Chondrocyte (in vitro differentiated cells): ENCODE results near the gene OSGIN1. TPM values are rescaled to one million over a fixed set of nuclear protein-coding genes. Genes with fewer than 3 reads are reported as not detected.

Source experiments
- DNase-seq: peaks from one replicate; pipeline ENCODE4 v3.0.0; 2021; ENCODE audit warnings: mixed read lengths, low spot score
- H3K27ac Mint-ChIP-seq: one replicate; pipeline ENCODE4 v1.8.0; 2021; ENCODE audit warnings: mild to moderate bottlenecking, moderate library complexity, mixed read lengths; ENCODE audit not compliant: unreplicated experiment
- H3K27me3 Mint-ChIP-seq: 2 replicates; pipeline ENCODE4 v1.8.0; 2021; ENCODE audit warnings: low read depth, mixed read lengths
- H3K36me3 Mint-ChIP-seq: 2 replicates; pipeline ENCODE4 v1.8.0; 2021; ENCODE audit warnings: low read depth, mixed read lengths
- H3K4me1 Mint-ChIP-seq: 2 replicates; pipeline ENCODE4 v1.8.0; 2021; ENCODE audit warnings: low read depth, mild to moderate bottlenecking, mixed read lengths
- H3K4me3 Mint-ChIP-seq: one replicate; pipeline ENCODE4 v1.8.0; 2021; ENCODE audit warnings: mild to moderate bottlenecking, moderate library complexity, mixed read lengths; ENCODE audit not compliant: unreplicated experiment
- H3K9me3 Mint-ChIP-seq: 2 replicates; pipeline ENCODE4 v1.8.0; 2021; ENCODE audit warnings: low read depth, mixed read lengths
- total RNA-seq: library from RNA; stranded (reverse); gene quantifications from 3 replicates; pipeline ENCODE4 v1.2.1, GENCODE V29; 2021
- TF ChIP-seq, protein P1 (sequence below): fragments of 200-600 bp; sonication (generic); IDR thresholded peaks from 2 replicates; pipeline ENCODE4 v1.5.0; 2021; ENCODE audit warnings: antibody characterized with exemption, mild to moderate bottlenecking, moderate library complexity

The OSGIN1 gene
- total RNA-seq, 1 donor from 2014 or later = 2.5 TPM

DNA sequence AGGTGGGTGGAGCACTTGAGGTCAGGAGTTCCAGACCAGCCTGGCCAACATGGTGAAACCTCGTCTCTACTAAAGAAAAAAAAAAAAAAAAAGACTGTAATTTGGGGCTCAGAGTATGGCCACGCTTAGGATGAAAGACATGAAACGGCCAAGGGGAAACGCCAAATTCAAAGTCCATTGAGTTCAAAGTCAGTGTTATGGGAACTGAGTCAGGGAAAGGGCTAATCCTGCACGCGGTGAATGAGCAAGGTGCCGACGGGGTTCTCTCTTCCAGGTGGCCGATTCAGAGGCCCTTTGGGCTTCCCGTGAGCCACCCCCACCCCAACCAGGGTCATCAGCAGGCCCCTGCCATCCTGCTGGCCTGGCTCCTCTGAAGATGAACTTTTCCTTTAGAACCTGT, 7.5 kb upstream of the OSGIN1 start:
- no peak for DNase-seq
- H3K9me3 Mint-ChIP-seq = no peaks in the 10 kb centered on the region
- peaks cover 3% of the 10 kb centered on the region for H3K27me3 Mint-ChIP-seq
- peaks cover 3% of the 10 kb centered on the region for H3K4me1 Mint-ChIP-seq
- H3K4me3 Mint-ChIP-seq = no peak overlapping the region
- H3K36me3 Mint-ChIP-seq = no peaks in the 10 kb centered on the region
- TF ChIP-seq, protein P1, sequence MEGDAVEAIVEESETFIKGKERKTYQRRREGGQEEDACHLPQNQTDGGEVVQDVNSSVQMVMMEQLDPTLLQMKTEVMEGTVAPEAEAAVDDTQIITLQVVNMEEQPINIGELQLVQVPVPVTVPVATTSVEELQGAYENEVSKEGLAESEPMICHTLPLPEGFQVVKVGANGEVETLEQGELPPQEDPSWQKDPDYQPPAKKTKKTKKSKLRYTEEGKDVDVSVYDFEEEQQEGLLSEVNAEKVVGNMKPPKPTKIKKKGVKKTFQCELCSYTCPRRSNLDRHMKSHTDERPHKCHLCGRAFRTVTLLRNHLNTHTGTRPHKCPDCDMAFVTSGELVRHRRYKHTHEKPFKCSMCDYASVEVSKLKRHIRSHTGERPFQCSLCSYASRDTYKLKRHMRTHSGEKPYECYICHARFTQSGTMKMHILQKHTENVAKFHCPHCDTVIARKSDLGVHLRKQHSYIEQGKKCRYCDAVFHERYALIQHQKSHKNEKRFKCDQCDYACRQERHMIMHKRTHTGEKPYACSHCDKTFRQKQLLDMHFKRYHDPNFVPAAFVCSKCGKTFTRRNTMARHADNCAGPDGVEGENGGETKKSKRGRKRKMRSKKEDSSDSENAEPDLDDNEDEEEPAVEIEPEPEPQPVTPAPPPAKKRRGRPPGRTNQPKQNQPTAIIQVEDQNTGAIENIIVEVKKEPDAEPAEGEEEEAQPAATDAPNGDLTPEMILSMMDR = no peak
- H3K27ac Mint-ChIP-seq = no peak overlapping the region

DNA sequence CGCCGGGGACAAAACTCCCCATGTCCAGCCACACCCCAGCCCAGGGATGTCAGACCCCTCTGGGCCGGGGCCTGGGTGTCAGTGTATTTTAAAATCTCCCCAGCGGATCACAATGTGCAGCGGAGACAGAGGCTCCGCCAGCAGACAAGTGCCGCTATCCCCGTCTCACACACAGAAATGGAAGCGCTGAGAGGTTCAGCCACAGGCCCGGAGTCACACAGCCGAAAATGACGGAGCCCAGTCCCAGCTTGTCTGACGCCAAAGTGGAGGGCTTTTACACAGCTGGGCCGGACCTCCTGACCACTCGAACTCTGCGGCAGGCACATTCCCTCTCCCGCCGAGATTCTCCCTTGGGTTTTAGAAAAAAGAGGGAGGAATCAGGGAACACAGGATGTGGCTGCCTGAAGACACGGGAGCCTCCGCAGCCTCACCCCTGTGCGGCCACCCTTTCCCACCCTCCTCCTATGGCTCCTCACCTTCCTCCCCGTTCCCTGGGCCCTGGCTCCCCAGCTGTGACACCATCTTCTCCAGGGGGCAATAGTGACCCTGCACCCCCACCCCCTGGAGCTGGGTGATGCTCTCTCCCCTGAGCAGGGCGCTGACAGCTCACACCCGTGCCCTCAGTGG, 6.8 kb upstream of the OSGIN1 start:
- Mint-ChIP-seq H3K4me1 (peaks cover 3% of the 10 kb centered on the region), H3K27ac (no peak overlapping the region), H3K4me3 (no peak overlapping the region), H3K9me3 (no peaks in the 10 kb centered on the region), H3K36me3 (no peaks in the 10 kb centered on the region), H3K27me3 (no peaks in the 10 kb centered on the region)
- DNase-seq = no peak
- TF ChIP-seq, protein P1 = no peak

DNA sequence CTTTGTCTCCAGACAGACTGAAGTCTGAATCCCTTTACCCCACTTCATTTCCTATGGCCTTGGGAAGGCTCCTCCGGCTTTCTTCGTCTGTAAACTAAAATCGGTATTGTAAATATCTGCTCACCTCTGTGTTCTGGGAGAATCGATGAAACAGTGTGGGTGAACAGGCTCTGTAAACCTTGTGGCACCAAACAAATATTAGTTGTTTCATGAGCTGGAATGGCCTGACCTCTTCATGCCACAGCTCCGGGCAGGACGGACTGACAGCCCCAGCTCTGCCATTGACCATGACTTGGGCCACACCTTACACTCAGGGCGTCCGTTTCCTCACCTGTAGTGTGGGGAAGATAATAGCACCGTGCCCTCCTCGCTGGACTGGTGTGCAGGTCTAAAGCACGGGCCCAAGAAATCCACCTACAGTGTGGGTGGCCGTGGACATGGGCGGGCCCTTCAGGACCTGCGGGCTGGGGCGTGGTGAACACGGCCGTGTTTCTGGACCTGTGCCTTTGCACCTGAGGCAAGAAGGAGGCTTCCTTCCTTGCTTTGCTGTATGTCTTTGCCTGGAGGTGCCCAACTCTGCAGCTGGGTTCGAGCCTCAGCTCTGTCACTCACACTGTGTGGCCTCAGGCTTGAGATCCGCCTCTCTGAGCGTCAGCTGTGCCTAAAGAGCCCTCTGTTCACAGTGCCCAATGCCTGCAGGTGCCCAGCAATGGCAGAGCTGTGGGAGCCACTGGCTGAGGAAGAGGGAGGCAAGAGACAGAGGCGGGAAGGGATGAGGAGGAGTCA, 6.1 kb upstream of the OSGIN1 start:
- H3K4me1 Mint-ChIP-seq = peaks cover 3% of the 10 kb centered on the region
- TF ChIP-seq, protein P1 = no peak
- H3K36me3 Mint-ChIP-seq = no peaks in the 10 kb centered on the region
- DNase-seq = no peak
- no peaks in the 10 kb centered on the region for H3K27me3 Mint-ChIP-seq
- H3K4me3 Mint-ChIP-seq = no peak overlapping the region
- no peak overlapping the region for H3K27ac Mint-ChIP-seq
- H3K9me3 Mint-ChIP-seq = no peaks in the 10 kb centered on the region

DNA sequence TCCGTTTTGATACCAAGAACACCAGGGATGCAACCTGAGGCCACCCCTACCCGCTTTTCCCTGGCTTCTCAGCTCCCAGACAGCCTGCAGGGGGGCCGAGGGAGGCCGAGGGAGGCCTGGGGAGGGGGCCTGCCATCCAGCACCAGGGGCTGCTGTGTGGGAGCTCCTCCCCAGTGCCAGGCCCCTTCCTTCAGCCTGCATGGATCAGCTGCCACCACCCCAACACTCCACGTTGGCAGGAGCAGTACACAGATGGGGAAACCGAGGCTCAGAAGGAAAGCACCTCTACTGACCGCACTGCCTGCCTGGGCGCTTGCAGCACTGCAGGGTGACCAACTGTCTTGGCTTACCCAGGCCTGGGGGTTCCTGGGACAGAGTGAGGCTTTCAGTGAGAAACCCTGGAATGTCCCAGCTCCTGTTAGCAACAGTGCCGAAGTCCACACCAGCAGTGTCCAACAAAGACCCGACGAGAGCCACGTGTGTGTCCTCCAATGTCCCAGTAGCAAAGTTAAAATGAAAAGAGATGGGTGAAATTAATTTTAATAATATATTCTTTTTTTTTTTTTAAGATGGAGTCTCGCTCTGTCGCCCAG, 5.3 kb upstream of the OSGIN1 start:
- Mint-ChIP-seq H3K36me3 (no peaks in the 10 kb centered on the region), H3K4me3 (no peak overlapping the region), H3K27ac (no peak overlapping the region), H3K27me3 (no peaks in the 10 kb centered on the region), H3K4me1 (peaks cover 8% of the 10 kb centered on the region), H3K9me3 (no peaks in the 10 kb centered on the region)
- TF ChIP-seq, protein P1 = no peak
- DNase-seq = no peak

DNA sequence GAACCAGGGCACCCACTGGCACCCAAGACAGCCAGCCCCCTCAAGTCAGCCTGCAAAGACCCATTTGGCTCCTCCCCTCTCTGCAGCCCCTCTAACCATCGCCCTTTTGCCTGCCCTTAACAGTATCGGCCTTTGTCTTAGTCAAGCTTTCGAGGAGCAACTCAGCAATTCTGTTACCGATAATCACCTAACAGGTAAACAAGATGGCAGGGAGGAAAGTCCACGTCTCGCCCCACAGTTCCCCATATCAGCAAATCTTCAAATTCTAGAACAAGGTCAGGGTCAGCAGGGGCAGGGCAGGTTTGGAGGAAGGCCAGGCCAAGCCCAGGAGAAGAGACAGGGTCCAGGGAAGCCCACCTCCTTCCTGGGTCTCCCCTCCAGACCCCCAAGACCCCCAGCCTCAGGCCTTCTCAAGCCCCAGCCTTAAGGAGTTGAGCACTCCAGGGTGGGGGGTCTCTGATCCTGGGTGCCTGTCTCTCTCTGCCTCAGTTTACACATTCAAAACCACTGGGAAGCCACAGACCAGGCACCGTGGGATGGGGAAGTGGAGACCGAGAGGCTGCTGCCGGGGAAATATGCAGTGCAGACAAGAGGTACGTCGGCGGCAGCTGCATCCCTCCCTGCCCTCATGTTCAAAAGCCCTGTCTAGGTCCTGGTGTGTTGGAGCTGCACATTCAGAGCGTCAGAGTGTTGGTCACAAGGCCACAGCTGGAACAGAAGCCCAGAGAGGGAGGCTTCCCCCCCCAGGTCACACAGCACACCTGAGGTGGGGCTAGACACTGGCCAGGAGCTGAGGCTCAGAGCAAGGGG, 3.9 kb upstream of the OSGIN1 start:
- Mint-ChIP-seq H3K4me3 (no peak overlapping the region), H3K4me1 (peaks cover 16% of the 10 kb centered on the region), H3K9me3 (no peaks in the 10 kb centered on the region), H3K36me3 (no peaks in the 10 kb centered on the region), H3K27me3 (no peaks in the 10 kb centered on the region), H3K27ac (no peak overlapping the region)
- DNase-seq = no peak
- TF ChIP-seq, protein P1 = no peak
